Right ventricle myocardium inferior (tissue), 1 donor: ENCODE data around the gene TTC34. TPM values are rescaled to one million over a fixed set of nuclear protein-coding genes. Genes with fewer than 3 reads are reported as not detected.
"Not testable (repeated sequence)": the region's sequence is repeated elsewhere in the genome, so short reads cannot be mapped to it uniquely, and the experiment has no call there.

ENCODE experiments used
- ATAC-seq: fragments of 200-7000 bp; cut with Tn5 transposase; one replicate; pipeline ENCODE4 v1.9.1; 2020; ENCODE audit warnings: mild to moderate bottlenecking, moderate library complexity
- DNase-seq: peaks from one replicate; pipeline ENCODE4 v3.0.0; 2021; ENCODE audit errors: missing footprints
- intact Hi-C: fragments of 100-400 bp; cut with DNase I; formaldehyde crosslinking; loops from one replicate; pipeline ENCODE4 v1.11.0; 2022
- total RNA-seq: library from RNA; stranded (reverse); fragmentation: NEBNext Ultra II Directional; extraction: Animal tissue kit (Norgen Biotek cat#: 25700); gene quantifications from one replicate; pipeline ENCODE4 v1.2.1, GENCODE V29; 2021
- donor health status: DM: no; HTN: yes; CAD: no; lungs with severe emphysema.

The TTC34 gene
- total RNA-seq, 1 donor from 2014 or later, result 0.70 TPM

DNA sequence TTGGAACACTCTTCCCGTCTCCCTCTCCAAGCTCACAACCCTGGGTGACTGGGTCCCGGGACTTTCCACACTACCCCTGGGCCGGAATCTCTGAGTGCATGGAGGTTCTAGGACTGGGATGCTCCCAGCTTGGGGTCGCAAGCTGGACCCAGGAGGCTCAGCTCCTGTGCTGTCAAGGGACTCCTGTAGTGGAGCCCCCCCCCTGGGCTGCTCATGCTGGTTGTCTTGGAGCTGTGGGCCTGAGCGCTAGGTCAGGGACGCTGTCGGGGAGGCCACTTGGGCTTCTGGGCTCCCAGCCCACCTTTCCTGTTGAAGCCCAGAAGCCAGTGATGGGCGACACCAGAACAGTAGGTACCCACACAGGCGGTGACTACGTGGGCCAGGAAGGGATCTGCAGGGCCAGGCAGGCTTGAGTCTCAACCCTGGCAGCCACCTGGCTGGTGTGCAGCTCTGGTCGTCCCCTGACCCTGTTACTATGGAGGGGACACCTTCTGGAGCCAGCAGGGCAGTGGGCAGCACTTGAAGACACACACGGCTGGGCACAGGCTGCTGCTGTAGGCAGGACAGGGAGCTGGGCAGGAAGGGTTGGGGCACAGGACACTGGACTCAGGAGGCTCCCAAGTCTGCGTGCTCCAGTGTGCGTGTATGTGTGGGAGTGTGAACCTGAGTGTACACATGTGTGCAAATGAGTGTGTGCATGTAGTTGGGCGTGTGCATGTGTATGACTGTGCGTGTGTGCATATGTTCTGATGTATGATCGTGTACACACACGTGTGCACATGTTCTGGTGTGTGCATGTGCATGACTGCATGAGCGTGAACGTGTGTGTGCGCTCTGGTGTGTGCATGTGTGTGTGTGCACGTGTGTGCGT lies 171.6 kb downstream of the TTC34 start:
- intact Hi-C loops, result no loop called here
- DNase-seq, result no peak
- no peak for ATAC-seq

GRCh38 chr1:2628933-2629626 lies 172.4 kb downstream of the TTC34 start:
- intact Hi-C loops, result no loop called here
- no peak for DNase-seq
- no peak for ATAC-seq

GRCh38 chr1:2628191-2628932 lies 173.1 kb downstream of the TTC34 start:
- ATAC-seq, result no peak
- intact Hi-C loops, result no loop called here
- DNase-seq, result no peak

DNA sequence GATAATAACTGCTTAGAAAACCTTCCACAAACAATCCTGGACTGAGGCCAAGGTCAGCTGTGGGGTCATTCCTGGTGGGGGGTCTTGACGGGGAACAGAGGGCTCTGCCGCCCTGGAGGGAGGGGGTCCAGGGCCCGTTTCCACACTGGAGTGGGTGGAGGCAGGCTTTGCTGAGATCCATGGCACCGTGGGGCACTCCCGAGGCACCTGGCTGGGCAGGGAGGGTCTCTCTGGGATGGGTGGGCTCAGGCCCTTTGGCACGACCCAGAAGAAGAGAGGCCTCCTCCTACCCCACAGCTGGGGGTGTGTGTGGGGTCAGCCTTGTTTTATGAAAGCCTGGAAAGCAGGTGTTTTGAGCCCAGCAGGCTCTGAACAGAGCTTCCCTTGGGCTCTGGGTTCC lies 173.7 kb downstream of the TTC34 start:
- no peak for DNase-seq
- intact Hi-C loops, result no loop called here
- no peak for ATAC-seq

DNA sequence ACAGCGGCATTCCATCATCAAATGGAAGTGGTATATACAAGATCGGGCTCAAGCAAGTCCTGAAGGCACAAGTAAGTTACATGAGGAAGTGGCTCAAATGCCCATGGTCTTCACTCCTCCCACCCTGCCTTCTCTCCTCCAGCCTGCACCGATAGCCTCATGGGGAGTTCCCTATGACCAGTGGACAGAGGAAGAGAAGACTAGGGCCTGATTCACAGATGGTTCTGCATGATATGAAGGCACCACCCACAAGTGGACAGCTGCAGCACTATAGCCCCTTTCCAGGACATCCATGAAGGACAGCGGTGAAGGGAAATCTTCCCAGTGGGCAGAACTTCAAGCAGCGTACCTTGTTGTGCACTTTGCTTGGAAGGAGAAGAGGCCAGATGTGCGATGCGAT lies 175.7 kb downstream of the TTC34 start:
- DNase-seq, ATAC-seq, intact Hi-C loops: not testable (repeated sequence)

DNA sequence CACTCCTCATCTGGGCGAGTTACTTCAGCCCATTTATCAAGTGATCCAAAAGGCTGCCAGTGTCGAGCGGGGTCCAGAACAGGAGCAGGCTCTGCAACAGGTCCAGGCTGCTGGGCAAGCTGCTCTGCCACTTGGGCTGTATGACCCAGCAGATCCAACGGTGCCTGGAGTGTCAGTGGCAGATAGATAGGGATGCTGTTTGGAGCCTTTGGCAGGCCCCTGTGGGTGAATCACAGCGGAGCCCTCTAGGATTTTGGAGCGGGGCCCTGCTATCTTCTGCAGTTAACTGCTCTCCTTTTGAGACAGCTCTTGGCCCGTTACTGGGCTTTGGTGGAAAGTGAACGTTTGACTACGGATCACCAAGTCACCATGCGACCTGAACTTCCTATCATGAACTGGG lies 176.2 kb downstream of the TTC34 start:
- intact Hi-C loops, result no loop called here
- DNase-seq (no peak), ATAC-seq (no peak)

- ATAC-seq (no peak), DNase-seq (no peak)
- intact Hi-C loops, result no loop called here
Observed at GRCh38 chr1:2624735-2625300, 176.7 kb downstream of the TTC34 start.

DNA sequence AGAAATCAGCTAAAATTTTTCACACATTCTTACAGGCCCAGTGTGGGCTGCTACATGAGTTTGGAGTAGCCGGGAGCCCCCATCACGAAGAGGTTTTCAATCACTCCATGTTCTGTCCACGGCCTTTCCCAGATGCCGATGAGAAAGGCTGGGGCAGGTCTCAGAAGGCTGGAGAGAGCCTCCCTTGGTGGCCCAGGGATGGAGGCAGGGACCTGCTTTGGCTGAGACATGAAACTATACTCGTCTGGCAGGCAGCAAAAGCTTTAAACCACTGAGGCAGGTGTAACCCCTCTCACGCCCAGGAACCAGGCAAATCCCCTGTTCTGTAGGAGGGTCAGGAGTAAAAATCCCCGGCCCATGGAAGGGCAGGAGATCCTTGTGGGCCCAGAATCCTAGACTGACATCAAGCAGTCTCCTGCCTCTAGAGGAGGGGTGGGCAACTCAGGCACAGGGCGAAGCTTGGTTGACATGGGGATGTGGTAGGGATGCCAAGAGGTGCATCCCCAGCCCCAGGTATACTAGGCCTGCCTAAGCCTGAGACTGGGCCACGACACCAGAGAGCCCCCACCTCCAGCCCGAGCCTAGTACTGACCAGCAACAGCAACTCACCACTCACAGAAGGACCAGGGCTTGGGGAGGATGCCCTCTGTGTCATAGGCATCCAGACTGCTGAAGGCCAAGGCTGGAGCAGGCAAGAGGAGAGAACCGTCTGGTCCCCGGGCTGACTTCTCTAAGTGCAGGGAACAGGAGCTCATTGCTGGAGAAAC lies 177.7 kb downstream of the TTC34 start:
- ATAC-seq, result no peak
- no peak for DNase-seq
- intact Hi-C loops, result no loop called here

- no peak for ATAC-seq
- DNase-seq, result no peak
- intact Hi-C loops, result no loop called here
Observed at GRCh38 chr1:2617971-2618470, 183.5 kb downstream of the TTC34 start.

DNA sequence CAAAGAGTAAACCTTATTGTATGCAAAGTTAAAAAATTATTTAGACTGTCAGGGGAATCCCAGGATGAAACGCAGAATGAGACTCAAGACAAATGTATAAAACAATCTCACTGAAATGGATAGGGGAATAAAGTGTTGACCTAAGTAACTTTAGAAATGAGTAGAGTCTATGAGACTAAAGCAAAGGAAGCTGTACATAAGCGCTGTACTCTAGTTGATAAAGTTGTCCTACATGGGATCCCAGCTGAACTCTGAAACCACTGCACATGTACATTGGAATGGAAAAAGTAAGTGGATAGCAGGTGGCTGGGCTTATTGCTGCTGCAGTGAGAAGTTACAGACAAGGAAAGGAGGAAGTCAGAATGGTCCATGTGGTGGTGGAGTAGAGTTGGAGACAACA lies 187.3 kb downstream of the TTC34 start:
- ATAC-seq, result no peak
- DNase-seq, result no peak
- intact Hi-C loops, result no loop called here

GRCh38 chr1:2612591-2613365 lies 188.7 kb downstream of the TTC34 start:
- peak; percentile 46 for DNase-seq
- ATAC-seq, result no peak
- intact Hi-C loops, result no loop called here

- DNase-seq (peak; percentile 17), ATAC-seq (no peak)
- intact Hi-C loops, result no loop called here
Observed at GRCh38 chr1:2611621-2612437, 189.7 kb downstream of the TTC34 start.

GRCh38 chr1:2611031-2611501 lies 190.4 kb downstream of the TTC34 start:
- ATAC-seq (peak; percentile 26), DNase-seq (peak; percentile 75)
- intact Hi-C loops, result no loop called here

DNA sequence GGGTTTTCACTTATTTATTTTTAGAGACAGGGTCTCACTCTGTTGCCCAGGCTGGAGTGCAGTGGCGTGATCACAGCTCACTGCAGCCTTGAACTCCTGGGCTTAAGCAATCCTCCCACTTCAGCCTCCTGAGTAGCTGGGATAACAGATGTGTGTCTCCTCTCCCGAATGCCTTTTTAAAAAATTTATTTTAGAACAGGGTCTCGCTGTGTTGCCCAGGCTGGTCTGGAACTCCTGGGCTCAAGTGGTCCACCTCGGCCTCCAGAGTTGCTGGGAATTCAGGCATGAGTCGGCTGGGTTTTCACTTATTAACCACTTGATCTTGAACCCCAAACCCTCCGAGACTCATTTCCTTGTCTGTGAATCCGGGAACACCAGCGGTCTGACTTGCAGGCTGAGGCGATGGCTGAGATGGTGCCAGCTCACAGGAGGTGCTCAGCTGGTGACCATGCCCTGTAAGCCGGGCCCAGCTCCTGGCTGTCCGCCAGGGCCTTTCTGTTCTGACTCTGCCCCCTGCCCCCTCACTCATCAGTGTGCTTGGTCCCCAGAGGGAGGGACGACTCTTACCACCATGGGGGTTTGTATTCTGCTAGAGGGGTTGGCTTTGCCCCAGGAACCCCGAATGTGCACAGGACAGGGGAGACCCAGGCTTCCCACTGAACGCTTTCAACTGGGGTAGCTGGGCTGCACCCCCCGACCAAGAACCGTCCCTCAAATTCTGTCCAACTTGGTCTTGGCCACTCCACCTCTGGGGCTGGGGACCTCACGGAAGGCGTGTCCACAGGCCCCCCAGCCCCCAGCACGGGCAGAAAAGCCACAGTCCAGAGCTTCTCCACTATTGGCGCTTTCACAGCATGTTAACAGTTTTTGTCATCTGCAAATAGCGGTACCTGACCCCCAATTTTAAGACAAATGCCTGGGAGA lies 191.2 kb downstream of the TTC34 start:
- ATAC-seq (no peak), DNase-seq (peak; percentile 51)
- intact Hi-C loops, result no loop called here

DNA sequence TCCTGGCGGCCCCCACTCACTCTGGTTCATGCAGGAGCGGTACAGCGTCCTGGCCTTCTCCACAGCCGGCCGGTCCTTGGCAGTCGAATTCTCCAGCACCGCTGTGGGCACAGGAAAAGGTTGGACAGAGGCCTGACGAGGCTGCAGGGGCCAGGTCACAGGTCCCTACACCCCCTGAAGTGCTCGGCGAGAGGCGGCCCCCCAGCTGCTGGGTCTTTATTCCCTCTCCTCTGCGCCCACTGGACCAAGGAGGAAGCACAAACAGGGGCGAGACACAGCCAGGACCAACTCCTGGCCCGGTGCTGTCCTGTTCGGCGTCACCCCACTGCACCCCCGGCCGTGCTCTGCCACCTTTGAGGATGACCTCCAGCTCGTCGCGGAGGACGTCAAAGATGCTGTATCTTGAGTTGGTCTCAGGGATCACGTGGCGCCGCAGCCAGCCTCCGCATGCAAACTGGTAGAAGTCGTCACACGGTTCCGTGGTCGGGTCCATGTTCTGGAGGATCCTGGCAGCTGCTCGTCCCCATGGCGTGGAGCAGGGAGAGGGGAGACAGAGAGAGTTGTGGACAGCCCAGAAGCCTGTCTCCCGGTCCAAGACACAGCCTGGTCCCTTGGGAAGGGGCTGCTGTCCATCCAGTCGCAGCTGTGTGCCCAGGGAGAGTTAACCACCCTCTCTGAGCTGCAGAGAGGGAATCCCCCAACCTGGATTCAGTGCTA lies 192.0 kb downstream of the TTC34 start:
- DNase-seq, result no peak
- no peak for ATAC-seq
- intact Hi-C loops, result no loop called here
